ENCODE results near the gene EDIL3. TPM values are rescaled to one million over a fixed set of nuclear protein-coding genes. Genes with fewer than 3 reads are reported as not detected.

EDIL3 gene
- total RNA-seq, 4 donors from 2014 or later: 15.1 to 60.0 (median 28.4) TPM

GRCh38 chr5:83914199-83914598 lies 470.5 kb downstream of the EDIL3 start:
- intact Hi-C loops (cut with DNase I; ENCODE audit: low total_unique reads): no loop called here
- no peaks in the 10 kb centered on the region for H3K36me3 ChIP-seq
- H3K9me3 ChIP-seq: no peaks in the 10 kb centered on the region
- H3K4me3 ChIP-seq: no peak overlapping the region
- no peak overlapping the region for H3K27ac ChIP-seq
- no peak for DNase-seq
- TF ChIP-seq, protein P1, sequence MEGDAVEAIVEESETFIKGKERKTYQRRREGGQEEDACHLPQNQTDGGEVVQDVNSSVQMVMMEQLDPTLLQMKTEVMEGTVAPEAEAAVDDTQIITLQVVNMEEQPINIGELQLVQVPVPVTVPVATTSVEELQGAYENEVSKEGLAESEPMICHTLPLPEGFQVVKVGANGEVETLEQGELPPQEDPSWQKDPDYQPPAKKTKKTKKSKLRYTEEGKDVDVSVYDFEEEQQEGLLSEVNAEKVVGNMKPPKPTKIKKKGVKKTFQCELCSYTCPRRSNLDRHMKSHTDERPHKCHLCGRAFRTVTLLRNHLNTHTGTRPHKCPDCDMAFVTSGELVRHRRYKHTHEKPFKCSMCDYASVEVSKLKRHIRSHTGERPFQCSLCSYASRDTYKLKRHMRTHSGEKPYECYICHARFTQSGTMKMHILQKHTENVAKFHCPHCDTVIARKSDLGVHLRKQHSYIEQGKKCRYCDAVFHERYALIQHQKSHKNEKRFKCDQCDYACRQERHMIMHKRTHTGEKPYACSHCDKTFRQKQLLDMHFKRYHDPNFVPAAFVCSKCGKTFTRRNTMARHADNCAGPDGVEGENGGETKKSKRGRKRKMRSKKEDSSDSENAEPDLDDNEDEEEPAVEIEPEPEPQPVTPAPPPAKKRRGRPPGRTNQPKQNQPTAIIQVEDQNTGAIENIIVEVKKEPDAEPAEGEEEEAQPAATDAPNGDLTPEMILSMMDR (IDR thresholded peaks at IDR 0.05): no peak
- TF ChIP-seq POLR2A (IDR thresholded peaks at IDR 0.05): no peak
- no peaks in the 10 kb centered on the region for H3K4me1 ChIP-seq
- H3K27me3 ChIP-seq: no peaks in the 10 kb centered on the region

- Histone ChIP-seq H3K4me3 (no peak overlapping the region), H3K36me3 (no peaks in the 10 kb centered on the region), H3K9me3 (no peaks in the 10 kb centered on the region), H3K27me3 (no peaks in the 10 kb centered on the region), H3K27ac (no peak overlapping the region), H3K4me1 (no peaks in the 10 kb centered on the region)
- no peak for DNase-seq
- intact Hi-C loops (cut with DNase I; ENCODE audit: low total_unique reads): no loop called here
- TF ChIP-seq, protein P1 (IDR thresholded peaks at IDR 0.05): no peak
- no peak for TF ChIP-seq POLR2A (IDR thresholded peaks at IDR 0.05)
These were observed 471.1 kb downstream of the EDIL3 start for GRCh38 chr5:83913593-83913992.

GRCh38 chr5:83911367-83911919 lies 473.2 kb downstream of the EDIL3 start:
- Histone ChIP-seq H3K4me1 (no peaks in the 10 kb centered on the region), H3K27me3 (no peaks in the 10 kb centered on the region), H3K4me3 (no peak overlapping the region), H3K36me3 (no peaks in the 10 kb centered on the region), H3K9me3 (no peaks in the 10 kb centered on the region), H3K27ac (no peak overlapping the region)
- DNase-seq: no peak
- no peak for TF ChIP-seq POLR2A (IDR thresholded peaks at IDR 0.05)
- TF ChIP-seq, protein P1 (IDR thresholded peaks at IDR 0.05): no peak
- intact Hi-C loops (cut with DNase I; ENCODE audit: low total_unique reads): no loop called here

DNA sequence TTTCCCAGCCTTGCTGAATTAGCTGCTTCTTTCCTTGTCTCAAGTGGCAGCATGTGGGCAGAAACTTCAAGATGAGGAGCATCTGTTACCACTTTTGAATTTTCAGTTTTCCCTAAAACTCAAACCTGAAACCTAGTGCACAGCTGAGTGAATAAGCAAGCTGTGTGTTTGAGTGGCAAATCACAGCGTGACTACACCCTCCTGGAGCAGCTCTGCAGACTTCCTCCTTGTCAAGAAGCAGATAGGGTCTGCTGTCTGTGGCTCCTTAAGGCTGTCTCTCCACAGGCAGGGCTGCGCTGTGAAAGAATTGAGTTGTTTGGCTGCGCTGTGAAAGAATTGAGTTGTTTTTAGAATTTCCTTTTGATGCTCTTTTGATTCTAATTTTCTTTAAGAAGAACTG lies 484.4 kb downstream of the EDIL3 start:
- no peak overlapping the region for H3K4me3 ChIP-seq
- intact Hi-C loops (cut with DNase I; ENCODE audit: low total_unique reads): no loop called here
- TF ChIP-seq, protein P1 (IDR thresholded peaks at IDR 0.05): no peak
- no peak for TF ChIP-seq POLR2A (IDR thresholded peaks at IDR 0.05)
- no peaks in the 10 kb centered on the region for H3K36me3 ChIP-seq
- no peaks in the 10 kb centered on the region for H3K27me3 ChIP-seq
- no peak for DNase-seq
- no peaks in the 10 kb centered on the region for H3K9me3 ChIP-seq
- H3K4me1 ChIP-seq: no peaks in the 10 kb centered on the region
- no peak overlapping the region for H3K27ac ChIP-seq

- TF ChIP-seq POLR2A (IDR thresholded peaks at IDR 0.05): no peak
- TF ChIP-seq, protein P1 (IDR thresholded peaks at IDR 0.05): no peak
- Histone ChIP-seq H3K36me3 (no peaks in the 10 kb centered on the region), H3K27me3 (no peaks in the 10 kb centered on the region), H3K4me3 (no peak overlapping the region), H3K4me1 (no peaks in the 10 kb centered on the region), H3K9me3 (no peaks in the 10 kb centered on the region), H3K27ac (no peak overlapping the region)
- intact Hi-C loops (cut with DNase I; ENCODE audit: low total_unique reads): no loop called here
- DNase-seq: no peak
These were observed 485.2 kb downstream of the EDIL3 start for GRCh38 chr5:83899326-83899970.
